WTC11 (cell line): ENCODE results near the gene SRPX2.

Source experiments
- AR ChIP-seq: fragments of 250-450 bp; sonication (Bioruptor Pico); IDR thresholded peaks from 2 replicates; pipeline ENCODE4 v1.9.0; 2021; ENCODE audit warnings: mild to moderate bottlenecking
- CTCF ChIP-seq: fragments of 200-600 bp; IDR thresholded peaks from 2 replicates; pipeline ENCODE4 v1.8.0; 2022; ENCODE audit warnings: antibody characterized with exemption
- TEAD1 ChIP-seq: sonication (generic); formaldehyde crosslinking; IDR thresholded peaks from 2 replicates; pipeline ENCODE4 v1.8.0; 2022; ENCODE audit warnings: mild to moderate bottlenecking, missing genetic modification reagents
- USF2 ChIP-seq: sonication (generic); formaldehyde crosslinking; IDR thresholded peaks from 2 replicates; pipeline ENCODE4 v1.8.1; 2023; ENCODE audit warnings: mild to moderate bottlenecking, missing genetic modification reagents, moderate library complexity

GRCh38 chrX:100635989-100636320 is 8.0 kb upstream of the SRPX2 start:
- TF ChIP-seq CTCF (no peak), AR (CRISPR knock-in tag) (no peak), USF2 (no peak), TEAD1 (CRISPR knock-in tag) (no peak)
